OCI-LY3 (cell line): ENCODE results near the gene PADI2.

Experiments
- H2AFZ ChIP-seq: fragments of 200-600, 300-600 bp; shearing (Covaris generic); 2 replicates; pipeline ENCODE4 v1.6.0; 2014; ENCODE audit warnings: antibody characterized with exemption, low read depth, low read length
- H3K27ac ChIP-seq: fragments of 200-600, 300-600 bp; sonication (generic); 2 replicates; pipeline ENCODE4 v1.5.1; 2014; ENCODE audit warnings: mild to moderate bottlenecking, low read length, moderate library complexity, mixed read lengths
- H3K27me3 ChIP-seq: fragments of 200-600, 300-600 bp; sonication (generic); 2 replicates; pipeline ENCODE4 v1.6.1; 2014; ENCODE audit warnings: low read depth, low read length, mixed read lengths
- H3K36me3 ChIP-seq: fragments of 200-600, 300-600 bp; sonication (generic); replicated peaks from 2 replicates; pipeline ENCODE3; 2014; ENCODE audit warnings: low read depth, low read length, mixed read lengths
- H3K4me1 ChIP-seq: fragments of 300-600, 200-600 bp; sonication (generic); 2 replicates; pipeline ENCODE4 v1.6.1; 2014; ENCODE audit warnings: low read length, mixed read lengths
- H3K4me2 ChIP-seq: fragments of 200-600, 300-600 bp; sonication (generic); 2 replicates; pipeline ENCODE4 v1.6.1; 2014; ENCODE audit warnings: low read length, mixed read lengths
- H3K4me3 ChIP-seq: fragments of 300-600, 200-600 bp; sonication (generic); 2 replicates; pipeline ENCODE4 v1.5.1; 2014; ENCODE audit warnings: antibody characterized with exemption, mild to moderate bottlenecking, low read length, moderate library complexity
- H3K79me2 ChIP-seq: fragments of 300-600, 200-600 bp; shearing (Covaris generic); 2 replicates; pipeline ENCODE4 v1.6.1; 2014; ENCODE audit warnings: mild to moderate bottlenecking, low read length, mixed read lengths
- H3K9ac ChIP-seq: fragments of 300-600, 200-600 bp; shearing (Covaris generic); 2 replicates; pipeline ENCODE4 v1.6.0; 2014; ENCODE audit warnings: mild to moderate bottlenecking, low read length, moderate library complexity
- H3K9me3 ChIP-seq: fragments of 200-600, 300-600 bp; shearing (Covaris generic); 2 replicates; pipeline ENCODE4 v1.6.1; 2014; ENCODE audit warnings: low read length, mixed read lengths; ENCODE audit not compliant: insufficient read depth
- H4K20me1 ChIP-seq: fragments of 200-600, 300-600 bp; sonication (generic); 2 replicates; pipeline ENCODE4 v1.6.1; 2016; ENCODE audit warnings: low read length, mixed read lengths; ENCODE audit not compliant: insufficient read depth
- EZH2phosphoT487 ChIP-seq: fragments of 200-600 bp; shearing (Covaris generic); IDR thresholded peaks from 2 replicates; pipeline ENCODE4 v1.6.1; 2018; ENCODE audit warnings: antibody characterized with exemption, mixed run types, low read depth
- TF ChIP-seq, protein P1 (sequence below): fragments of 200-600, 300-600 bp; sonication (generic); IDR thresholded peaks from 2 replicates; pipeline ENCODE4 v1.5.1; 2014; ENCODE audit warnings: antibody characterized with exemption, low read length, low read depth

The PADI2 gene

DNA sequence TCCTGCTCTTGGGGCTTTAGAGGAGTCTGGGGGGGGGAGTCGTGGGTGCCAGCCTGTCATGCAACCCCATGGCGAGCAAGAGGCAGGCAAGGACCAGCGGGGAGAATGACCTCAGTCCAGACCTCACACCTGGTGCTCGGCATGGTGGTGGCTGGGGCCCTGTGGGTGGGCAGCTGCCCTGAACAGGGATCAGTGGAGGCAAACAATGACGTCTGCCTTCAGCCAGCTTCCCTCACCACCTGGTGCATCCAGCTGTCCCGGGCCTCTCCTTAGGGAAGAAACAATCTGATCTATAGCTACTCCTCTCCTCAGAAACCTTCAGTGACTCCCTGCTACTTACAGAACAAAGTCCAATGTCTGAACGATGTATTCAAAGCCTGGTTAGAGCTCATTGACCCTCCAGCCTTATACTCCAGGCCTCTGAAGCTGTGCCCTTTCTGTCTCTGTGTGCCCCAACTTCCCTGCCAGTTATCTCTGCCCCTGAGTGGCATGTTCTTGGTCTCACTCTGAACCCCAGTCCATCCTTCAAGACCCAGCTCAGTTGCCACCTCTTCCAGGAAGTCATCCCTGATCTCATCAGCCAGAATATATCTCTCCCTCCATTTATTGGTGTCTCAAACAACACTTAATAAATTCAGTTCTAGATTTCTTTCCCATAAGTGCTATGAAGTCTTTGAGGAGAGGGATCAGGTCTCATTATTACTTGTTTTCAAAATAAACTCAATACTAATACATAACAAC, 6.6 kb downstream of the PADI2 start:
- no peaks in the 10 kb centered on the region for H3K4me1 ChIP-seq
- H3K27ac ChIP-seq, result no peak overlapping the region
- H2AFZ ChIP-seq, result no peak overlapping the region
- H3K9ac ChIP-seq, result no peak overlapping the region
- no peaks in the 10 kb centered on the region for H3K79me2 ChIP-seq
- no peaks in the 10 kb centered on the region for H3K36me3 ChIP-seq
- no peaks in the 10 kb centered on the region for H4K20me1 ChIP-seq
- no peak overlapping the region for H3K4me3 ChIP-seq
- H3K9me3 ChIP-seq, result no peaks in the 10 kb centered on the region
- H3K27me3 ChIP-seq, result 0 out of 2 replicates have a peak, but pooled peaks cover under 1% of the 10 kb centered on the region
- TF ChIP-seq EZH2phosphoT487, result no peak
- TF ChIP-seq, protein P1, sequence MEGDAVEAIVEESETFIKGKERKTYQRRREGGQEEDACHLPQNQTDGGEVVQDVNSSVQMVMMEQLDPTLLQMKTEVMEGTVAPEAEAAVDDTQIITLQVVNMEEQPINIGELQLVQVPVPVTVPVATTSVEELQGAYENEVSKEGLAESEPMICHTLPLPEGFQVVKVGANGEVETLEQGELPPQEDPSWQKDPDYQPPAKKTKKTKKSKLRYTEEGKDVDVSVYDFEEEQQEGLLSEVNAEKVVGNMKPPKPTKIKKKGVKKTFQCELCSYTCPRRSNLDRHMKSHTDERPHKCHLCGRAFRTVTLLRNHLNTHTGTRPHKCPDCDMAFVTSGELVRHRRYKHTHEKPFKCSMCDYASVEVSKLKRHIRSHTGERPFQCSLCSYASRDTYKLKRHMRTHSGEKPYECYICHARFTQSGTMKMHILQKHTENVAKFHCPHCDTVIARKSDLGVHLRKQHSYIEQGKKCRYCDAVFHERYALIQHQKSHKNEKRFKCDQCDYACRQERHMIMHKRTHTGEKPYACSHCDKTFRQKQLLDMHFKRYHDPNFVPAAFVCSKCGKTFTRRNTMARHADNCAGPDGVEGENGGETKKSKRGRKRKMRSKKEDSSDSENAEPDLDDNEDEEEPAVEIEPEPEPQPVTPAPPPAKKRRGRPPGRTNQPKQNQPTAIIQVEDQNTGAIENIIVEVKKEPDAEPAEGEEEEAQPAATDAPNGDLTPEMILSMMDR, result no peak
- no peak overlapping the region for H3K4me2 ChIP-seq

DNA sequence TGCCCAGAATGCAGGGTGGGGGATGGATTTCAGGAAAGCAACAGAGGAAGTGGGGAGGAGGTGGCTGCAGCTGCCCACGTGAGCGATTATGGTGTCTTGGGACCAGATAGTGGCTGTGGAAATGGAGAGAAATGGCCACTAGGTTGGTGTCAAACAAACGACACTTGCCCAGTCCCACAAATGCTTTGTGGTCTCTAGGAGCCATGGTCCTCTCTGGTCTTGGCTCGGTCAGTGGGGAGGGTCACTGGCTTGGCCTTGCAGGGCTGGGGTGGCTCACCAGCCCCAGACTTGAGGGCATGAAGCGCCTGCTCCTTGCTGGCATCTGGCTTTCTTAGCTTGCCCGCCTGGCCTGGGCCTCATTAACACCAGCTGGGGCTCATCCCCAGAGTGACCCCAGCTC, 7.2 kb downstream of the PADI2 start:
- Histone ChIP-seq H3K4me2 (no peak overlapping the region), H3K79me2 (no peaks in the 10 kb centered on the region), H3K4me1 (no peaks in the 10 kb centered on the region), H3K27ac (no peak overlapping the region), H3K4me3 (no peak overlapping the region), H2AFZ (no peak overlapping the region), H3K9me3 (no peaks in the 10 kb centered on the region), H4K20me1 (no peaks in the 10 kb centered on the region), H3K36me3 (no peaks in the 10 kb centered on the region), H3K9ac (no peak overlapping the region), H3K27me3 (no peaks in the 10 kb centered on the region)
- TF ChIP-seq EZH2phosphoT487, result no peak
- TF ChIP-seq, protein P1, result no peak

DNA sequence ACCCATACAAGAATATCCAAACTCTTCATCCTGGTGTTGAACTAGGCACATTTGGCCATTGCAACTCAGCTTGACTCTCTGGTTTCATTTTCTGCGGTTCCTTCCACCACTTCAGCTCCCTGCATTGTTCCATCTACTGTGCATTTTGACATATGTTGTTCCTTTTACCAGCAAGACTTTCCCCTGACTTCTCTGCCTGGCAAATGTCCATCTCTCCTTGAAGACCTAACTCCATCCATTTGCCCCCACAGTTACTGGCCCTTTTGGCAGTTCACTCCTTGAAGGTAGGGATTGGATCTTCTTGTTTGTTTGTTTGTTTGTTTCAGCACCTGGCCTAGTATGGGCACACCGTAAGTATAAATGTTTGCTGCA, 8.7 kb downstream of the PADI2 start:
- Histone ChIP-seq H3K36me3 (no peaks in the 10 kb centered on the region), H3K27ac (no peak overlapping the region)

DNA sequence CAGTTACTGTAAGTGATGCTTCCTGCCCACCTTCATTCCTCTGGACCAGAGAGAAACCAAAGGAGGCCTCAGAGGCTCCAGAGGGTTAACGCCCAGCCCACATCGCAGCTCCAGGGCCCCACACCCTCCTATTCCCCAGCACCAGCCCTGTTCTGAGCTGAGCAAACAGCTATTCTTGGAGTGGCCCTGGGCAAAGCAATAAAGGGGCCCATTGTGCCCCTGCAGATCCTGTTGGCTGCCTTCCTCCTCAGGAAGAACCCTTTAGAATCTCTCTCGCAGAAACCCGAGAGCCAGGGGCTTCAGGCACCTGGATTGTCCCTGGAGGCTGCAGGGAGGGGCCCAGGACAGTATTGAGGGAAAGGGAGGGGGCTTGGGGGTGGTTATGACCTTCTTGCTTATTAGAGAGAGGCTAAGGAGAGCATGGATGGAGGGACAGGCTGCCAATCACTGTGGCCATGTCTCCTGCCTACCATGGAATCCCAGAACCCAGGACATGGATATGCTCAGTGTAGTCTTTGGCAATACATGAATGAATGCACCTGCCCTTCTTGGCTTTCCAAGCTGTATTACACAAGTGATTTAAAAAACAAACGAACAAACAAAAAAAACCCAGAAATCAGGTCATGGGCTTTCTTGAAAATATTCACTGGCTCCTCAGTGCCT, 9.2 kb downstream of the PADI2 start:
- no peaks in the 10 kb centered on the region for H3K27me3 ChIP-seq
- TF ChIP-seq, protein P1, result no peak
- TF ChIP-seq EZH2phosphoT487, result no peak
- H3K36me3 ChIP-seq, result no peaks in the 10 kb centered on the region
- no peak overlapping the region for H3K27ac ChIP-seq
- H3K4me1 ChIP-seq, result no peaks in the 10 kb centered on the region
- H3K4me3 ChIP-seq, result no peak overlapping the region
- H3K4me2 ChIP-seq, result no peak overlapping the region
- H4K20me1 ChIP-seq, result no peaks in the 10 kb centered on the region
- no peaks in the 10 kb centered on the region for H3K79me2 ChIP-seq
- no peak overlapping the region for H3K9ac ChIP-seq
- no peaks in the 10 kb centered on the region for H3K9me3 ChIP-seq
- H2AFZ ChIP-seq, result no peak overlapping the region

More for the DNA sequence above, 8.7 kb downstream of the PADI2 start:
- no peaks in the 10 kb centered on the region for H3K9me3 ChIP-seq
- H3K79me2 ChIP-seq, result no peaks in the 10 kb centered on the region
- H3K4me2 ChIP-seq, result no peak overlapping the region
- no peak overlapping the region for H3K4me3 ChIP-seq
- H3K27me3 ChIP-seq, result no peaks in the 10 kb centered on the region
- H2AFZ ChIP-seq, result no peak overlapping the region
- no peak overlapping the region for H3K9ac ChIP-seq
- H3K4me1 ChIP-seq, result no peaks in the 10 kb centered on the region
- no peaks in the 10 kb centered on the region for H4K20me1 ChIP-seq
- no peak for TF ChIP-seq EZH2phosphoT487
- TF ChIP-seq, protein P1, result no peak
